Fibroblast of villous mesenchyme (primary cell): ENCODE data around the gene CDPF1. TPM values are rescaled to one million over a fixed set of nuclear protein-coding genes. Genes with fewer than 3 reads are reported as not detected.
"Not testable (repeated sequence)": the region's sequence is repeated elsewhere in the genome, so short reads cannot be mapped to it uniquely, and the experiment has no call there.

Experiments
- DNase-seq: peaks from one replicate; pipeline ENCODE4 v3.0.0-alpha.2; 2010; ENCODE audit warnings: low read depth
- H3K4me3 ChIP-seq: 2 replicates; pipeline ENCODE4 v1.5.1; 2011; ENCODE audit warnings: low read depth, mild to moderate bottlenecking, low read length
- total RNA-seq: library from RNA; depleted of rRNA; stranded (reverse); fragments of >200 nt; gene quantifications from 2 replicates; pipeline ENCODE4 v1.2.3, GENCODE V29; 2012
- TF ChIP-seq, protein P1 (sequence below): IDR thresholded peaks from 2 replicates; pipeline ENCODE4 v1.5.1; 2012; ENCODE audit warnings: low read depth, mild to moderate bottlenecking, low read length; ENCODE audit not compliant: insufficient read depth

The CDPF1 gene
- total RNA-seq, 1 donor, result 16.8 TPM

DNA sequence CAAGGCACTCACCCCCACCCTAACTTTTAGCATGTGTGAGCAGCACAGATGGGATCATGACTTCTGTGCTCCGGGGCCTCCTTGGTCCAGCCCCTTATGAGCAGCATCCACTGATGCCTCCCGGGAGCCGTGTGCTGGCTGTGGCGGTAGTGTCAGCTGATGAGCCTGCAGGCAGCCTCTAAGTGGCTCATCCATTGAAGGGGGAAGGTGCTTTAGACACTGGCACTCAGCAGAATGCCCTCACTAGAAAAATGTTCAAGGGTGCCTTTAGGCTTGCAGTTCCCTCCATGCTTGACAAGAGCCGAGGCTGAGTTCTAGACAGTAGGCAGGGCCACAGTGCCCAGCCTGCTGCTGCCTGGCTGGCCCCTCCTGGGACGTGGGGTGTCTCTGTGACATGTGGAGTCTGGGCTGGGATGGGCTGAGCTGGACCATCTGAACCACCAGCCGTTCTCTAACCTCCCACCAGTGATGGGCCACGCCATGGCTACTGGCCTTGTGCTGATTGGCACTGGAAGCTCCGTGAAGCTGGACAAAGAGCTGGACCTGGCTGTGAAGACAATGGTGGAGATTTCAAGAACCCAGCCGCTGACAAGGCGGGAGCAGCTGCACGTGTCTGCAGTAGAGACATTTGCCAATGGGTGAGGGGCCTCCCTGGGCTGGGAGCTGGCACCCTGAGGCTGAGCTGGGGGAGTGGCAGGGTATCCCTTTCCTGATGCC, 23.5 kb upstream of the CDPF1 start:
- H3K4me3 ChIP-seq, result no peak overlapping the region
- TF ChIP-seq, protein P1, sequence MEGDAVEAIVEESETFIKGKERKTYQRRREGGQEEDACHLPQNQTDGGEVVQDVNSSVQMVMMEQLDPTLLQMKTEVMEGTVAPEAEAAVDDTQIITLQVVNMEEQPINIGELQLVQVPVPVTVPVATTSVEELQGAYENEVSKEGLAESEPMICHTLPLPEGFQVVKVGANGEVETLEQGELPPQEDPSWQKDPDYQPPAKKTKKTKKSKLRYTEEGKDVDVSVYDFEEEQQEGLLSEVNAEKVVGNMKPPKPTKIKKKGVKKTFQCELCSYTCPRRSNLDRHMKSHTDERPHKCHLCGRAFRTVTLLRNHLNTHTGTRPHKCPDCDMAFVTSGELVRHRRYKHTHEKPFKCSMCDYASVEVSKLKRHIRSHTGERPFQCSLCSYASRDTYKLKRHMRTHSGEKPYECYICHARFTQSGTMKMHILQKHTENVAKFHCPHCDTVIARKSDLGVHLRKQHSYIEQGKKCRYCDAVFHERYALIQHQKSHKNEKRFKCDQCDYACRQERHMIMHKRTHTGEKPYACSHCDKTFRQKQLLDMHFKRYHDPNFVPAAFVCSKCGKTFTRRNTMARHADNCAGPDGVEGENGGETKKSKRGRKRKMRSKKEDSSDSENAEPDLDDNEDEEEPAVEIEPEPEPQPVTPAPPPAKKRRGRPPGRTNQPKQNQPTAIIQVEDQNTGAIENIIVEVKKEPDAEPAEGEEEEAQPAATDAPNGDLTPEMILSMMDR, result no peak
- no peak for DNase-seq

DNA sequence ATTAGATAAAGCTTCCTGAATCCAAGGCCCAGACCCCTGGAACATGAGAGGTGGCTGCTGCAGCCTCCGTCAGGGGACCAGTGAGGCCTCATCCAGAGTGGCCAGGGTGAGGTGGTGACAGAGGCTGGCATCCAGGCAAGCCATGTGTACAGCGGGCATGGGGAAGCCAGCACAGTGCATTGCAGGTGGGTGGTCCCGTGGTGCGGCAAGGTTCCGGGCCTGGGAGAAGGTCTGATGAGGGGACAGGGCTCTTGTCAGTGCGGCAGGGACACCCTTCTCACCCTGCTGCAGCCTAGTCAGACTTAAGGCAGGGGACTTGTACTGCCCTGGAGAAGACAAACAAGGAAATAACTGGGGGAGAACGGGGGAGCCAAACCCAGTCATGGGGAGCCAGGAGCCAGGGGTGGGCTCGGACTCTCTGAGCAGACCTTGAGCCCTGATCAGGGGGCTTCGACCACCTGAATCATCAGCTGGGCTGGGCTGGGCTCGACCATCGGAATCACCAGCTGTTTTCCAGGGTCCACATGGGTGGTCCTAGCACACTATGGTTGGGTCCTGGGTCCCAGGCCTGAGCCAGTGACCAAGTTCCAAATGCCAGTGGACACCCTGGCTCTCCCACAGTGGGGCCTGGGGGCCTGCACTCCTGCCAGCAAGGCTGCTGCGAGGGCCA, 22.8 kb upstream of the CDPF1 start:
- DNase-seq, result no peak
- TF ChIP-seq, protein P1, result no peak
- H3K4me3 ChIP-seq, result no peak overlapping the region

DNA sequence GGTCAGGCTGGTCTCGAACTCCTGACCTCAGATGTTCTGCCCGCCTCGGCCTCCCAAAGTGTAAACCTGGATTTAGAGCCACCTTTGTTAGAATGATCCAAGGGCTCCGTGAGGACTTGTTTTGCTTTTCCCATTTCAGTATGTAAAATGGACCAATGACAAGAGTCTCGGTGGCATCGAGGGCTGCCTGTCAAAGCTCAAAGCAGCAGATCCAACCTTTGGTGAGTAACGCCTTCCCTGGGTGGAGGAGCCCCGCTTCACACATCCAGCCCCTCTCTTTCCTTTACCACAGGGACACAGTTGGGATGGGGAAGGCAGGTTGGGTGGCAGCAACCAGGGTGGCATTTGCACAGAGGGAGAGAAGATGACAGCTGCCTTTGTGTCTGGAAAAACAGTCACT, 22.1 kb upstream of the CDPF1 start:
- DNase-seq, result no peak
- TF ChIP-seq, protein P1, result no peak
- H3K4me3 ChIP-seq, result no peak overlapping the region

DNA sequence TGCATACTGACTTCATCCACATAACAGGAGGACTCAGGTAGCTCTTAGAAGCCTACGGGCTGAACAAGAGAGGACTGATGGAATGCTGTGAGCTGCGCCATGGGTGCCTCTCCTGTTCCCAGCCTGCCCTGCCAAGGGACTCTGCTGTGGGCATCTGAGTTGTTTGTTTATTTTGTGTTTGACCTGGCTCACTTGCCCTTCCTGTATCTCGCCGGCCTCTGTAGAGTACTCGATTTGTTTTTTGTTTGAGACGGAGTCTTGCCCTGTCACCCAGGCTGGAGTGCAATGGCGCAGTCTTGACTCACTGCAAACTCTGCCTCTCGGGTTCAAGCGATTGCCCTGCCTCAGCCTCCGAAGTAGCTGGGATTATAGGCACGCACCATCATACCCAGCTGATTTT, 19.5 kb upstream of the CDPF1 start:
- no peak for DNase-seq
- TF ChIP-seq, protein P1, result no peak
- no peak overlapping the region for H3K4me3 ChIP-seq

DNA sequence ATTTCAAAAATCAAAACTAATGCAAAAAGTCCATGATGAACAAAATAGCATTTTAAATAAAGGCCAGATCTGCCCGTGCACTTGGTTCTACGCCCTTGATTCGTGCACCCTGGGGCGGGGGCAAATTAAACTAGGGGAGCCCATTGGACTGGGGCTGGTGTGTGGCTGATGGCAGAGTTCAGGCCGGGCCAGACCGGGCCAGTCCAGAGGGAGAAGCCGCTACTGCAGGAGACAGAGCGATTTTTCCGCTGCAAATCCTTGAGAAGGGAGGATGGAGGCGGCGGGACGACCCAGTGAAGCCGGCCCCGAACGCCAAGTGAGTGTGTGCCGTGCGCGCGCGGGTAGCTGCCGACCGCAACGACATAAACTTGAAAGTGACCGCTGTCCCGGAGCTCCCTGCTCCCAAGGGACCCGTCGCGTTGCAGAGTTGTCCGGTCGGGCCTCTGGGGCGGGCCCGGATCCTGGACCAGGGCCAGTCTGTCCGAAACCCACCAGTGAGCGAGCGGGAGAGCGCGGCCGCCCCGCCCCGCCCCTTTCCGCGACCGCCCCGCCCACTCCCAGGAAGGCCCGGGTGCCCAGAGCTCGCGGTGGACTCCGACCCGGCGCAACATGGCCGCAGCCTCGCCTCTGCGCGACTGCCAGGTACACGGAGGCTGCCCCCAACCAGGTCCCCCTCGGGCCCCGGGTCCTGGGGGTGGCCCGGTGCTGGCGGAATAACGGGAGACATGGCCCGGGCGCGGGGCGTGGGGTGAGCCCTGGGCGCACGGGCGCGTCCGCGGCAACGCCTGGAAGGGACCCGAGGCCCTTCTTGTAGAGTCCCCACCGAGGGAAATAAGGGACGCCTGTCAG, 17.6 kb upstream of the CDPF1 start, which contains the start of gene TTC38:
Gene TTC38 (plus strand): TSS at position 578 of the 849 bp plus-strand sequence. CDS start 32 bp downstream, at position 610.
- peak; percentile 80 for DNase-seq
- peak within 1 kb of the TSS; percentile 82 for H3K4me3 ChIP-seq
- TF ChIP-seq, protein P1, result no peak

DNA sequence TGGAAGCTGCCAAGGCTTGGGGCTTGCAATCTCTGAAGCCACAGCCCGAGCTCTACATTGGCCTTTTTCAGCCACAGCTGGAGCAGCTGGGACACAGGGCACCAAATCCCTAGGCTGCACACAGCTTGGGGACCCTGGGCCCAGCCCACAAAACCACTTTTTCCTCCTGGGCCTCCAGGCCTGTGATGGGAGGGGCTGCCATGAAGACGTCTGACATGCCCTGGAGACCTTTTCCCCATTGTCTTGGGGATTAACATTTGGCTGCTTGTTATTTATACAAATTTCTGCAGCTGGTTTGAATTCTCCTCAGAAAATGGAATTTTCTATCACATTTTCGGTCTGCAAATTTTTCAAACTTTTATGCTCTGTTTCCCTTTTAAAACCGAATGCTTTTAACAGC, 15.5 kb upstream of the CDPF1 start:
- DNase-seq, H3K4me3 ChIP-seq: not testable (repeated sequence)

DNA sequence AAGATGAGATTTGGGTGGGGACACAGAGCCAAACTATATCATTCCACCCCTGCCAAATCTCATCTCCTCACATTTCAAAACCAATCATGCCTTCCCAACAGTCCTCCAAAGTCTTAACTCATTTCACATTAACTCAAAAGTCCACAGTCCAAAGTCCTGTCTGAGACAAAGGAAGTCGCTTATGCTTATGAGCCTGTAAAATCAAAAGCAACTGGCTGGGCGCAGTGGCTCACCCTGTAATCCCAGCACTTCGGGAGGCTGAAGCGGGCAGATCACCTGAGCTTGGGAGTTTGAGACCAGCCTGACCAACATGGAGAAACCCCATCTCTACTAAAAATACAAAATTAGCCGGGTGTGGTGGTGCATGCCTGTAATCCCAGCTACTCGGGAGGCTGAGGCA, 14.4 kb upstream of the CDPF1 start:
- not testable (repeated sequence) for DNase-seq, H3K4me3 ChIP-seq
